HG02798 (cell line): ENCODE results near the gene RPL7A.
"Not testable (repeated sequence)": the region's sequence is repeated elsewhere in the genome, so short reads cannot be mapped to it uniquely, and the experiment has no call there.

ENCODE experiments used
- ATAC-seq: cut with Tn5 transposase; IDR thresholded peaks from one replicate; pipeline ENCODE4 v1.9.1; 2021; ENCODE audit warnings: mild to moderate bottlenecking; ENCODE audit not compliant: unreplicated experiment, poor library complexity

Gene RPL7A

DNA sequence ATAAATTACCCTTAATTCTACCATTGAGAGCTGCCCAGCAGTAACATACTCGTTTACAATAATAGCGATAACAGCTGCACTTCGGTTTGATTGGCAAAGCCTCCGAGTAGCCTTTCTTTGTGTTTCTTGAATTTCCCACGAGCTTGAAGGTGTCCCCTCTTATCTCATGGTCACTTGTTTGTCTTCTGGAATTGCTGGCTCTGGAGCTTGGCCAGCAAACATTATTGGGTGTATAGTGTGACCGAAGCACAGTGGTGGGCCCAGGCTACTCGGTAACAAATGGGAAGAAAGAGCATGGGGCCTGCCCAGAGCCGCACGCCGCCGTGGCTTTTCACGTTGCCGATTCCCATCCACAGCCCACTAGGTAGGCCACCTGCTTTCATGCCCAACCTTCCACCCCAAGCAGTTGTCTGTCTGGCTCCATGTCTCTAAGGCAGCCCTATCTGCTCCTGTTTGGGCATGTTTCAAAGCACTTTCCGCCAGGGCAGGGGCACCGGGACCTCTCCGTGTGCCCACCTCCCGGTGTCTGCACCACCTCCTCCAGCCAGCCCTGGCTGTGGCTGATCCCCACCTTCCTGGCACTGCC lies 36.8 kb downstream of the RPL7A start:
- no peak for ATAC-seq

DNA sequence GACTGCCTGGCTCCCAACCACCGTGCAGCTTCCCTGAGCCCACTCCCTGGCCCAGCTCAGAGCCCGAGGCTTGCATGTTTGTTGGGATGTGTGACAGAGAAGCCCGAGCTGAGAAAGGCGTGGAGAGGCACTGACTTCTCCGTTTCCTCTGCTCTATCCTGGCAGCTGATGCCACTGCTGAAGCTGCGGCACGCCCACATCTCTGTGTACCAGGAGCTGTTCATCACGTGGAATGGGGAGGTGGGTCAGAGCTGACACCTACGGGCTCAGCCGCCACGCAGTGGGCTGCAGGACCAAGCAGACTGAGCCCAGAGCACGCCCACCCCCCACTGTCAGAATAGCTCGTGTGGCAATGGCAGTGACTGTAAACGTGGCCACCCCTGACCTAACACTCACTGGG lies 37.4 kb downstream of the RPL7A start:
- no peak for ATAC-seq

DNA sequence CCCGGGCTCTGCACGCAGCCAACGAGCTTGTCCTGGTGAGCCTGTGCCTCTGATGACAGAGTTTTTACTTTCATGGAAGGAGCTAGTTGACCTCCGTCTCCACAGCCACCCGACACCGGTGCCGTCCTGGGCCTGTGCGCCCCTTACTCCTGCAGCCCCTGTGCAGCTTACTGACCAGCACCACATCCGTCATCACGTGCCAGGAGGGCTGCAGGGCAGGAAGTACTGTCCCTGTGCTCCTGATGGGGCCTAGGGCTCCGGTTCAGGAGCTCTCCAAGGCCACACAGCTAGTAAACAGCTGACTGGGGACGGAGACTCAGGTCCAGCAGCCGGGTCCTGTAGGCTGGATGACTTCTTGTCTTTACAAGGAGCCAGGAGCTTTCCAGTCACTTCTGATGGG lies 38.3 kb downstream of the RPL7A start:
- ATAC-seq = no peak

DNA sequence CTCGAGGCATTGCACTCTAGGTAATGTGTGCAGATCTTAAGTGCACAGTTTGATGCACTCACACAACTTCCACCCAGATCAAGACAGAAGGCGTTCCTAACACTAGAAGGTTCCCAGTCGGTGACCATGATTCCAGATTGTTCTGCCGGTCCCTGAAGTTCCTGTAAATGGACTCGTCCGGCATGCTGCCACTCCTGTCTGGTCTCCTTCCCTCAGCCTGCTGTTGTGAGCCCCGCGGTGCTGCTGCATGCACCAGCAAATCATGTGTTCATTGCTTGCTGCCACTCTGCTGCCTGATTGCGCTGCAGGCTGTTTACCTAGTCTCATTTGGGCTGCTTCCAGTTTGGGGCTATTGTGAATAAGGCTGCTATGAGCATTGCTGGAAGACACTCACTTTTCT lies 39.7 kb downstream of the RPL7A start:
- no peak for ATAC-seq

DNA sequence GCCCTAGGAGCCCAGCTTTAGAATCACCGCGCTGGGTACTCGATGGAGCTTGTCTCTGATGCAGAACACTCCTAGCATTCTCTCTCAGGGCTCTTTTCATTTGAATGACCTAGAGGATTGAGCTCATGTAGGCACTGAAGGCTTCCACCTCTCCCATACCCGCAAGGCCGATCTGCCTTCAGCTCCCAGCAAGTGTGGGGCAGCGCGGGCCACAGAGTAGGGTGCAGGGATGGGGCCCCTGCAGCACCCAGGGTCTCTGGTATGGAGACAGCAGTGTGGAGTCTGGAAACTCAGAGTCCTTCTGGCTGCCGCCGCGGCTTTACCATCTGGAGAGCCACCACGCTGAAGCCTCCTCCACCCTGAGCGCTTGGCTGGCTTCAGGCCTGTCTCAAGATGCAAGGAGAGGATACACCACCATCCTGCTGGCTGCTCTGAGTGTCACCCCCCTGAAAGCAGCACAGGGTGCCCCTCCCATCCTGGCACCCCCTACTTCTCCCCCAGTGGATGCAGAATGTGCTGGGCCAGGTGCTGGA lies 41.1 kb downstream of the RPL7A start:
- ATAC-seq = no peak

DNA sequence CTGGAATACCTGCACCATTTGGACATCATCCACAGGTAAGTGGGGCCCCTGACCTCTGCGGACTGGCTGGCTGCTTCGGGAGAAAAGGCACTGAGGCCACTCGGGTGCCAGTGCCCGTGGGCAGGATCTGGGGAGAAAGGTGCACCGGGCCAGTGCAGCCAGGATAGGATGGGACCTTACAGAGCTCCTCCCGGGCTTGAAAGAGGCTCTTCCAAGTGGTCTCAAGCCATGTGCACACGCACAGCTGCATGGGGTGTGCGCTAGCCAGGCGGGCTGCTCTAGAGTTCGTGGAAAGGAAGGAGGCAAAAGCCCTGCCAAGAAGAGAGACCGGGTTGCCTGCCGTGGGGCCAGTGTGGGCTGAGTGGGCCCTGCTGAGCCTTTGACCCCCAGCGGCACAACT lies 41.5 kb downstream of the RPL7A start:
- ATAC-seq = no peak

DNA sequence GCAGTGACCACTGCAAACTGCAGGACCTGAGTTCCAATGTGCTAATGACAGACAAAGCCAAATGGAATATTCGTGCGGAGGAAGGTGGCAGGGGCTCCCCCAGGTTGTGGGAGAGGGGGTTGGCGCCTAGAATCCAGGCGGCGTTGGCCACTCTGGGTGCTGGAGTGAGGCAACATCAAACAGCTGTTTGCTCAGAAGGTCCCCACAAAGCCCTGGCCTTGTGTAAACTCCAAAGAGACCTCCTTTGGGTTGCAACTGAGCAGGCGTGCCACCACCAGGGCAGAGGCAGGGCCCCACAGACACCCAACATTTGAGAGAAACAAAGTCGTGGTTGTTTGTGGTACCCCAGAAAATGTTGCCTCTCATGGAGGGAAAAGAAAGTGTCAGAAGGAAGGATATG lies 42.7 kb downstream of the RPL7A start:
- ATAC-seq = no peak

DNA sequence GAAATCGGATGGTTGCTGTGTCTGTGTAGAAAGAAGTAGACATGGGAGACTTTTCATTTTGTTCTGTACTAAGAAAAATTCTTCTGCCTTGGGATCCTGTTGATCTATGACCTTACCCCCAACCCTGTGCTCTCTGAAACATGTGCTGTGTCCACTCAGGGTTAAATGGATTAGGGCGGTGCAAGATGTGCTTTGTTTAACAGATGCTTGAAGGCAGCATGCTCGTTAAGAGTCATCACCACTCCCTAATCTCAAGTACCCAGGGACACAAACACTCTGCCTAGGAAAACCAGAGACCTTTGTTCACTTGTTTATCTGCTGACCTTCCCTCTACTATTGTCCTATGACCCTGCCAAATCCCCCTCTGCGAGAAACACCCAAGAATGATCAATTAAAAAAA lies 43.4 kb downstream of the RPL7A start:
- not testable (repeated sequence) for ATAC-seq

DNA sequence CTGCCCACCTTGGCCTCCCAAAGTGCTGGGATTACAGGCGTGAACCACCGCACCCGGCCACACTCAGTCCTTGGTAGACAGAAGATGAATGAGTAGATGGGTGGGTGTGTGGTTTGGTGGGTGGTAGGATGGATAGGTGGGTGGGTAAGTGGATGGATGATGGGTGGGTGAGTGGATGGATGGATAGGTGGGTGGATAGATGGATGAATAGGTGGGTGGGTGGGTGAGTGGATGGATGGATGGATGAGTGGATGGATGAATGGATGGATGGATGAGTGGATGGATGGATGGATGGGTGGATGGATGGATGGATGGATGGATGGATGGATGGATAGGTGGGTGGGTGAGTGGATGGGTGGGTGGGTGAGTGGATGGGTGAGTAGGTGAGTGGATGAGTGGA lies 44.3 kb downstream of the RPL7A start:
- ATAC-seq = not testable (repeated sequence)

DNA sequence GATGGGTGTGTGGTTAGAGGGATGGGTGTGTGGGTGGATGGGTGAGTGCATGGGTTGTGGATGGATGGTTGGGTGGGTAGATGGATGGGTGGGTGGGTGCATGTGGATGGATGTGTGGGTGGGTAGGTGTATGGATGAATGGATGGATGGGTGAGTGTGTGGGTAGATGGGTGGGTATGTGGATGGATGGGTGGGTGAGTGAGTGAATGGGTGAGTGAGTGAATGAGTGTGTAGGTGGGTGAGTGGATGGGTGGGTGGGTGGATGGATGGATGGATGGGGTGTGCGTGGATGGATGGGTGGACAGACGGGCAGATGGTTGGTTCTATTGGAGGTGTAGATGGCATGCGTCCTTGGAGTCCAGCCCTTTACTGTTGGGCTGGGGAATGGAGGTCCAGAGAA lies 45.4 kb downstream of the RPL7A start:
- no peak for ATAC-seq

DNA sequence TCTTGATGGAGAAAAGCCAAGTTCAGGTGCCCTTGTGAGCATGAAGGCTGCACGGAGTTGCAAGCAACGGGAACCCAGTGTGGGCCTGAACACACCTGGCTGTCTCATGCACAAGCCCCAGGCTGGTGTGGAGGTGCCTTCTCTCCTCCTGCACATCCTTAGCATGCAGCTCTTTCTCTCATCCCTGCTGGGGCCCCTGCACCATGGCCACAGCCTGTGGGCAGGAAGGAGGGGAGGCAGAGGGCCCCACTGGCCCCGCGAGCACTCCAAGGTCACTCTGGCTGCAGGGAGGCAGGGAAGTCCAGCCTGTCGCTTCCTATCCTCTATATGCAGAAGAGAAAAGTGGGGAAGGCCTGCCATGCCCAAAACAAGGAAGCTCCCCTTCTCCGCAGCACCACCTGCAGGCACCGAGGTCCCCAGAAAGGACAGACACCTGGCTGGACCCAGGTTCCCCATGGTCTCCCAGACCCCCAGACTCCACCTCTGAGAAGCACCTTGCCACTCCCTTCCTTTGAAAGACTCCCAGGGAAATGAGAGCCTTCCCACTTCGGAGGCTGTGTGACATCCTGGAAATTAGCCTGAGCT lies 46.8 kb downstream of the RPL7A start:
- no peak for ATAC-seq

DNA sequence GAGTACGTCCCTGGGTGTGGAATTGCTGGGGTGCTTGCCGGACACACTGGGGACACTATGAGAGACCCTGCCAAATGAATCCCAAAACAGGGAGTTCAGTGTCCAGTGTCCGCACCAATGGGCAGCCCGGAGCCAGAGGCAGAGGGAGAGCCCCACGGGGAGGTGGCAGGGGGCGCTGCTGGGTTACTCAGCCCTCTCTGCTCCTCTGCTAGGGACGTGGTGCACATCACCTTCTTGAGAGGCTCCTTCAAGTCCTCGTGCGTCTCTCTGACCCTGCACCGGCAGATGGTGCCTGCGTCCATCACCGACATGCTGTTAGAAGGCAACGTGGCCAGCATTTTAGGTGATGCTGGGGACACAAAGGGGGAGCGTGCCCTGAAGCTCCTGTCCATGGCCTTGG lies 48.9 kb downstream of the RPL7A start:
- no peak for ATAC-seq

DNA sequence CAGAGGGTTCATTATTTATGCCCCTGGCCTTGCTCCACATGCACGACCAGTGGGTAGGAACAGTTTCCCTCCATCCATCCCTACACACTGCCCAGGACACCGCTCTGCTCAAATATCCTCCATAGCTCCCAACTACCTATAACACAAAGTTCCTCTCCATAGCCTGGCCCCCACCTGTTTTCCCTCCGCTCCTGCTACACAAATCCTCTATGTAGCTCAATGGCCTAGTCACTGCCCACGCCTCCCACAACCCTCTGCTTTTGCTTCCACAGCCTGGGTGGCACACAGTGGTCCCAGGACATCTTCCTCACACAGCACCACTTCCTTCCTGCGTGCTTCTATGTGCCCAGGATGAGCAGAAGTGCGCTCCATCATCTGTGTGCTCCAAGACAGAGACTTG lies 49.4 kb downstream of the RPL7A start:
- ATAC-seq = no peak

DNA sequence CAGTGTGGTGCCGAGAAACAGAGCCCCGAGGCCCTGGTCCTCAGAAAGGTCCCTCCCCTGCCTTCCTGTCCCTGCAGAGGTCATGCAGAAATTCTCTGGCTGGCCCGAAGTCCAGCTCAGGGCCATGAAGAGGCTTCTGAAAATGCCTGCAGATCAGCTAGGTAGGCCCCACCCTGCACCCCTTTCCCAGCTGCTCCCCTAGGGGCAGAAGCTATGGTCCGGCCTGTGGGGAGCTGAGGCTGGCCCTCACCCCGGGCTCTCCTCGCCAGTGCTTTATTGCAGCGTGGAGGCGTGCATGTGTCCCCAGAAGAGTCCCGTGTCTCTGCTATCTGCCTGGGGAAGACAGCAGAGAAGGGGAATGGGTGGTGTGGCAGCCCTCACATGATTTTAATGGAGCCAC lies 49.9 kb downstream of the RPL7A start:
- ATAC-seq = no peak

DNA sequence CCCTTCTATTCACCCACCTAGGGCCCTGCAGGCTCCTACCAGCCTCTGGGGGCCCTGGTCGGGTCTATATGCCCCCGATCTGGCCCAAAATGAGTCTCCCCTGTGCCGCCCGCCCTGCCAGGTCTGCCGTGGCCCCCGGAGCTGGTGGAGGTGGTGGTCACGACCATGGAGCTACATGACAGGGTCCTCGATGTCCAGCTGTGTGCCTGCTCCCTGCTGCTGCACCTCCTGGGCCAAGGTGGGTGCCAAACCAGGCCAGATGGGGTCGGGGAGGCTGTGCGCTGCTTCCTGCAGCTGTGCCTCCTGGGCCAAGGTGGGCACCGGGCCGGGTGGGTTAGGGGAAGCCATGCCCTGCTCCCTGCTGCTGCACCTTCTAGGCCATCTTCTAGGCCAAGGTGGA lies 52.3 kb downstream of the RPL7A start:
- ATAC-seq = no peak
